ENCODE measurements around the gene KIR2DL3. TPM values are rescaled to one million over a fixed set of nuclear protein-coding genes. Genes with fewer than 3 reads are reported as not detected.
"Not testable (repeated sequence)": the region's sequence is repeated elsewhere in the genome, so short reads cannot be mapped to it uniquely, and the experiment has no call there.

KIR2DL3 gene
- total and polyA plus RNA-seq, 2 of the 13 experiments (the other 11 are each of a cell fraction or from before 2014, with no cell fraction given), result not detected

GRCh38 chr19:54747614-54748322 is 9.5 kb downstream of the KIR2DL3 start:
- CTCF ChIA-PET (ENCODE audit: low intra/inter-chr PET ratio, low total read pairs); H3K4me1 ChIP-seq (ENCODE audit: insufficient read depth, low read length); FAIRE-seq; ATAC-seq; H3K36me3 ChIP-seq (replicated peaks in 1 of 2; ENCODE audit: control insufficient read depth in 1 of 2, insufficient read depth in 2 of 2, low read length in 2 of 2); BruUV-seq (replicated peaks); H3K4me3 ChIP-seq (replicated peaks in 1 of 3; ENCODE audit: insufficient read depth in 1 of 3, low read depth in 2 of 3, low read length in 3 of 3); DNase-seq (ENCODE audit: low spot score); H3K79me2 ChIP-seq (ENCODE audit: insufficient read depth, low read length); H2AFZ ChIP-seq (ENCODE audit: low read length); intact Hi-C loops (cut with micrococcal nuclease; ENCODE audit: unreplicated experiment); POLR2A ChIA-PET; H3K27me3 ChIP-seq (ENCODE audit: control insufficient read depth in 1 of 2, insufficient read depth in 2 of 2, low read length in 2 of 2); H3K9ac ChIP-seq (ENCODE audit: insufficient read depth, low read depth, low read length); H3K9me3 ChIP-seq (ENCODE audit: low read length); H3K4me2 ChIP-seq (ENCODE audit: low read depth, low read length); H4K20me1 ChIP-seq (ENCODE audit: insufficient read depth, low read length); H3K27ac ChIP-seq (ENCODE audit: extremely low read length, insufficient read depth, low read length); in situ Hi-C loops (cut with HindIII; ENCODE audit: extremely low pct_ligation_motif_present, low pct_unique_long_range_greater_than_20kb): not testable (repeated sequence)
- 28% methylated on average over 9 of the region's 9 CpGs for WGBS (ENCODE audit: low lambda C conversion rate)

- H2AFZ ChIP-seq (ENCODE audit: low read length); intact Hi-C loops (cut with micrococcal nuclease; ENCODE audit: unreplicated experiment); in situ Hi-C loops (cut with HindIII; ENCODE audit: extremely low pct_ligation_motif_present, low pct_unique_long_range_greater_than_20kb); H3K27me3 ChIP-seq (ENCODE audit: control insufficient read depth in 1 of 2, insufficient read depth in 2 of 2, low read length in 2 of 2); H3K36me3 ChIP-seq (replicated peaks in 1 of 2; ENCODE audit: control insufficient read depth in 1 of 2, insufficient read depth in 2 of 2, low read length in 2 of 2); H3K27ac ChIP-seq (ENCODE audit: extremely low read length, insufficient read depth, low read length); H4K20me1 ChIP-seq (ENCODE audit: insufficient read depth, low read length); ATAC-seq; H3K4me1 ChIP-seq (ENCODE audit: insufficient read depth, low read length); DNase-seq (ENCODE audit: low spot score); POLR2A ChIA-PET; H3K4me3 ChIP-seq (replicated peaks in 1 of 3; ENCODE audit: insufficient read depth in 1 of 3, low read depth in 2 of 3, low read length in 3 of 3); H3K9ac ChIP-seq (ENCODE audit: insufficient read depth, low read depth, low read length); FAIRE-seq; H3K4me2 ChIP-seq (ENCODE audit: low read depth, low read length); H3K9me3 ChIP-seq (ENCODE audit: low read length); CTCF ChIA-PET (ENCODE audit: low intra/inter-chr PET ratio, low total read pairs); H3K79me2 ChIP-seq (ENCODE audit: insufficient read depth, low read length); BruUV-seq (replicated peaks): not testable (repeated sequence)
- WGBS (ENCODE audit: low lambda C conversion rate), result 2% methylated on average over 6 of the region's 6 CpGs
Observed at GRCh38 chr19:54750276-54750675, 12.0 kb downstream of the KIR2DL3 start.

GRCh38 chr19:54756204-54757110 is 18.1 kb downstream of the KIR2DL3 start:
- H3K79me2 ChIP-seq (ENCODE audit: insufficient read depth, low read length); CTCF ChIA-PET (ENCODE audit: low intra/inter-chr PET ratio, low total read pairs); H3K4me1 ChIP-seq (ENCODE audit: insufficient read depth, low read length); BruUV-seq (replicated peaks); intact Hi-C loops (cut with micrococcal nuclease; ENCODE audit: unreplicated experiment); POLR2A ChIA-PET; H3K27ac ChIP-seq (ENCODE audit: extremely low read length, insufficient read depth, low read length); H3K27me3 ChIP-seq (ENCODE audit: control insufficient read depth in 1 of 2, insufficient read depth in 2 of 2, low read length in 2 of 2); in situ Hi-C loops (cut with HindIII; ENCODE audit: extremely low pct_ligation_motif_present, low pct_unique_long_range_greater_than_20kb); ATAC-seq; H3K9ac ChIP-seq (ENCODE audit: insufficient read depth, low read depth, low read length); H3K4me2 ChIP-seq (ENCODE audit: low read depth, low read length); FAIRE-seq; DNase-seq (ENCODE audit: low spot score); H3K36me3 ChIP-seq (replicated peaks in 1 of 2; ENCODE audit: control insufficient read depth in 1 of 2, insufficient read depth in 2 of 2, low read length in 2 of 2); H4K20me1 ChIP-seq (ENCODE audit: insufficient read depth, low read length); H3K4me3 ChIP-seq (replicated peaks in 1 of 3; ENCODE audit: insufficient read depth in 1 of 3, low read depth in 2 of 3, low read length in 3 of 3); H2AFZ ChIP-seq (ENCODE audit: low read length); H3K9me3 ChIP-seq (ENCODE audit: low read length): not testable (repeated sequence)
- WGBS (ENCODE audit: low lambda C conversion rate), result 14% methylated on average over 5 of the region's 12 CpGs

Data from HepG2 (cell line).